Endothelial cell of umbilical vein (primary cell): ENCODE results near the gene LRP1B. TPM values are rescaled to one million over a fixed set of nuclear protein-coding genes. Genes with fewer than 3 reads are reported as not detected.

Experiments
- BruUV-seq: library from RNA; stranded (reverse); fragments of 400-500 nt; replicated peaks from 2 replicates; lab custom pipeline; 2021; lab: Mats Ljungman, UMichigan
- CTCF ChIA-PET: fragments of 300-600, 350-600 bp; sonication (Branson Sonifier 250); formaldehyde crosslinking; loops from one replicate; lab custom pipeline; 2021; ENCODE audit warnings: antibody characterized with exemption, inconsistent platforms; lab: Charles Lee
- POLR2A ChIA-PET: fragments of 300-600, 350-600 bp; sonication (Branson Sonifier 250); formaldehyde crosslinking; loops from one replicate; lab custom pipeline; 2021; ENCODE audit warnings: antibody characterized with exemption, inconsistent platforms; lab: Charles Lee
- DNase-seq: peaks from one replicate; pipeline ENCODE4 v3.0.0-alpha.2; 2011; ENCODE audit warnings: low read depth, low spot score
- FAIRE-seq: peaks from 2 replicates; lab custom pipeline; 2011; peaks lifted over from hg19 to GRCh38; lab: Jason Lieb, UNC
- H2AFZ ChIP-seq: 2 replicates; pipeline ENCODE4 v1.6.0; 2012; ENCODE audit warnings: low read depth, low read length, control low read depth, inconsistent platforms
- H3K27ac ChIP-seq: 2 replicates; pipeline ENCODE4 v1.5.1; 2011; ENCODE audit warnings: low read depth, mild to moderate bottlenecking, control low read depth, low read length, moderate library complexity; ENCODE audit not compliant: insufficient read depth
- H3K27me3 ChIP-seq, 2 experiments: 2 replicates each; pipeline versions ENCODE4 v1.6.0 to v1.6.1; 2011; ENCODE audit warnings: low read length in 2 of 2, mixed read lengths in 1 of 2; ENCODE audit not compliant: control insufficient read depth in 2 of 2, insufficient read depth in 2 of 2
- H3K36me3 ChIP-seq, 2 experiments: 2 replicates in 1 of 2; 3 replicates in 1 of 2; pipeline ENCODE4 v1.5.1; 2011; ENCODE audit warnings: low read length in 2 of 2, mild to moderate bottlenecking in 1 of 2, moderate library complexity in 1 of 2; ENCODE audit not compliant: control insufficient read depth in 2 of 2, insufficient read depth in 2 of 2; ENCODE audit errors: extremely low read depth in 1 of 2
- H3K4me1 ChIP-seq: 3 replicates; pipeline ENCODE4 v1.5.1; 2011; ENCODE audit warnings: mild to moderate bottlenecking, low read length; ENCODE audit not compliant: control insufficient read depth, insufficient read depth; ENCODE audit errors: extremely low read depth
- H3K4me2 ChIP-seq: 2 replicates; pipeline ENCODE4 v1.6.1; 2011; ENCODE audit warnings: low read length, control low read depth, mixed read lengths; ENCODE audit not compliant: insufficient read depth
- H3K4me3 ChIP-seq, 3 experiments: fragments of 200-600 bp in 1 of 3; sonication (generic), shearing (Covaris generic) in 1 of 3; replicated peaks in 1 of 3; 2 replicates each; pipeline ENCODE4 v1.5.1; 2011 to 2016; ENCODE audit warnings: control low read depth in 3 of 3, low read length in 3 of 3, mild to moderate bottlenecking in 2 of 3, inconsistent platforms in 1 of 3, low read depth in 1 of 3, moderate library complexity in 1 of 3; ENCODE audit not compliant: insufficient read depth in 1 of 3
- H3K79me2 ChIP-seq: 2 replicates; pipeline ENCODE4 v1.6.0; 2012; ENCODE audit warnings: low read length, inconsistent platforms; ENCODE audit not compliant: control insufficient read depth, insufficient read depth
- H3K9ac ChIP-seq: replicated peaks from 2 replicates; pipeline ENCODE3; 2011; ENCODE audit warnings: low read length, control low read depth; ENCODE audit not compliant: insufficient read depth; ENCODE audit errors: extremely low read depth
- H3K9me1 ChIP-seq: replicated peaks from 3 replicates; pipeline ENCODE4 v1.6.0; 2011; ENCODE audit warnings: mild to moderate bottlenecking, low read length; ENCODE audit not compliant: control insufficient read depth, insufficient read depth; ENCODE audit errors: extremely low read depth
- H3K9me3 ChIP-seq: replicated peaks from 2 replicates; pipeline ENCODE4 v1.5.1; 2012; ENCODE audit warnings: low read length, inconsistent platforms; ENCODE audit not compliant: control insufficient read depth, insufficient read depth
- H4K20me1 ChIP-seq: replicated peaks from 2 replicates; pipeline ENCODE3; 2011; ENCODE audit warnings: mild to moderate bottlenecking, low read length; ENCODE audit not compliant: control insufficient read depth, insufficient read depth; ENCODE audit errors: extremely low read depth
- CTCF ChIP-seq, 2 donors: IDR thresholded peaks; 1 replicate in 1 of 2; 2 replicates in 1 of 2; pipeline ENCODE4 v1.5.1; 2011; ENCODE audit warnings: low read length in 2 of 2, mild to moderate bottlenecking in 2 of 2, moderate library complexity in 2 of 2, control low read depth in 1 of 2, inconsistent platforms in 1 of 2, low read depth in 1 of 2; ENCODE audit not compliant: insufficient read depth in 1 of 2; ENCODE audit errors: extremely low read depth in 1 of 2
- EZH2 ChIP-seq: IDR thresholded peaks from 2 replicates; pipeline ENCODE4 v1.6.1; 2012; ENCODE audit warnings: borderline replicate concordance, low read depth, mild to moderate bottlenecking, moderate library complexity, low read length, inconsistent platforms; ENCODE audit not compliant: severe bottlenecking
- FOS ChIP-seq: IDR thresholded peaks from 2 replicates; pipeline ENCODE4 v1.6.1; 2011; ENCODE audit warnings: mild to moderate bottlenecking, low read length, moderate library complexity, borderline replicate concordance; ENCODE audit not compliant: insufficient read depth
- GATA2 ChIP-seq: IDR thresholded peaks from 2 replicates; pipeline ENCODE4 v1.7.0; 2011; ENCODE audit warnings: low read depth, mild to moderate bottlenecking, moderate library complexity, mixed read lengths, low read length; ENCODE audit not compliant: insufficient read length, insufficient read depth
- JUN ChIP-seq: IDR thresholded peaks from 2 replicates; pipeline ENCODE4 v1.6.1; 2011; ENCODE audit warnings: borderline replicate concordance, low read depth; ENCODE audit not compliant: insufficient read length, insufficient read depth
- MYC ChIP-seq: IDR thresholded peaks from one replicate; pipeline ENCODE4 v1.6.1; 2011; ENCODE audit warnings: mild to moderate bottlenecking, low read depth, low read length
- POLR2A ChIP-seq: IDR thresholded peaks from 2 replicates; pipeline ENCODE4 v1.6.1; 2012; ENCODE audit warnings: low read depth, mild to moderate bottlenecking, control low read depth, low read length
- POLR2AphosphoS5 ChIP-seq: IDR thresholded peaks from 2 replicates; pipeline ENCODE4 v1.6.1; 2012; ENCODE audit warnings: low read depth, mild to moderate bottlenecking, control low read depth, low read length, moderate library complexity; ENCODE audit not compliant: insufficient read depth
- dilution Hi-C: fragments of 300-500 bp; cut with MboI; formaldehyde crosslinking; loops from one replicate; pipeline ENCODE4 v1.15.0; 2019; ENCODE audit warnings: low sequenced_read_pairs; ENCODE audit not compliant: extremely low pct_ligation_motif_present
- intact Hi-C: fragments of 100-400 bp; cut with micrococcal nuclease; formaldehyde crosslinking; loops from one replicate; pipeline ENCODE4 v1.10.0; 2022
- polyA plus RNA-seq, 4 experiments: library from polyadenylated mRNA; depleted of rRNA in 3 of 4; stranded (reverse) in 3 of 4; unstranded in 1 of 4; fragments of >200 nt; gene quantifications; 2 replicates each; pipeline versions ENCODE4 v1.2.1 to v1.2.3, GENCODE V29; 2011 to 2012; ENCODE audit warnings: missing spikeins in 1 of 4
- total RNA-seq: library from RNA; stranded (reverse); gene quantifications from 2 replicates; pipeline ENCODE4 v1.2.3, GENCODE V29; 2021
- TF ChIP-seq, protein P1 (sequence below): IDR thresholded peaks from 2 replicates; pipeline ENCODE4 v1.6.1; 2011; ENCODE audit not compliant: insufficient read depth, insufficient read length

Gene LRP1B
- total and polyA plus RNA-seq, 2 donors (not counting 3 experiments of a cell fraction or from before 2014, with no cell fraction given) = 0.03 to 0.07 TPM

- Histone ChIP-seq H3K36me3 (no peaks in the 10 kb centered on the region), H3K9me1 (no peaks in the 10 kb centered on the region), H3K9ac (no peak overlapping the region), H3K4me1 (no peaks in the 10 kb centered on the region), H3K79me2 (no peaks in the 10 kb centered on the region), H3K27me3 (no peaks in the 10 kb centered on the region), H3K4me3 (no peak overlapping the region), H3K9me3 (no peaks in the 10 kb centered on the region), H3K27ac (no peak overlapping the region), H3K4me2 (no peak overlapping the region), H2AFZ (no peak overlapping the region), H4K20me1 (no peaks in the 10 kb centered on the region)
- BruUV-seq = no TSS peak
- no peak for TF ChIP-seq EZH2
- no peak for TF ChIP-seq POLR2AphosphoS5
- no peak for TF ChIP-seq POLR2A
- TF ChIP-seq, protein P1, sequence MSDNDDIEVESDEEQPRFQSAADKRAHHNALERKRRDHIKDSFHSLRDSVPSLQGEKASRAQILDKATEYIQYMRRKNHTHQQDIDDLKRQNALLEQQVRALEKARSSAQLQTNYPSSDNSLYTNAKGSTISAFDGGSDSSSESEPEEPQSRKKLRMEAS = no peak
- no peak for TF ChIP-seq JUN
- no peak for TF ChIP-seq CTCF (IDR thresholded peaks at IDR 0.05; ENCODE audit: extremely low read depth in 1 of 2, insufficient read depth in 1 of 2, low read depth in 1 of 2, low read length in 2 of 2)
- no peak for TF ChIP-seq FOS
- no peak for TF ChIP-seq GATA2
- no peak for TF ChIP-seq MYC
- FAIRE-seq (no peak), DNase-seq (no peak)
- dilution Hi-C loops (no loop called here), intact Hi-C loops (no loop called here)
- CTCF ChIA-PET = interaction anchor here (0.7 kb wide), 1 partner anchor 897 kb away, joined by 3 read pairs; no protein-coding TSS in a partner anchor
- POLR2A ChIA-PET = no interaction called here
These were observed 348.2 kb downstream of the LRP1B start for GRCh38 chr2:141782574-141782973.
